Upper lobe of right lung (tissue), 1 donor: ENCODE measurements around the gene CACNG8. TPM values are rescaled to one million over a fixed set of nuclear protein-coding genes. Genes with fewer than 3 reads are reported as not detected.
A peak's percentile ranks its signal among the peaks of the same experiment; 100 is the strongest.

Source experiments
- ATAC-seq: fragments of 200-7000 bp; cut with Tn5 transposase; one replicate; pipeline ENCODE4 v1.9.1; 2020; ENCODE audit warnings: mild to moderate bottlenecking, moderate library complexity
- DNase-seq: peaks from one replicate; pipeline ENCODE4 v3.0.0-alpha.2; 2020
- H3K27ac ChIP-seq: fragments of 200-600 bp; one replicate; pipeline ENCODE4 v1.8.0; 2022
- H3K27me3 ChIP-seq: fragments of 200-600 bp; one replicate; pipeline ENCODE4 v1.8.0; 2022; ENCODE audit warnings: mild to moderate bottlenecking
- H3K36me3 ChIP-seq: fragments of 200-600 bp; one replicate; pipeline ENCODE4 v1.8.0; 2022
- H3K4me1 ChIP-seq: fragments of 200-600 bp; one replicate; pipeline ENCODE4 v1.8.0; 2022
- H3K4me3 ChIP-seq: fragments of 200-600 bp; one replicate; pipeline ENCODE4 v1.8.0; 2022; ENCODE audit warnings: mild to moderate bottlenecking
- H3K9me3 ChIP-seq: fragments of 200-600 bp; one replicate; pipeline ENCODE4 v1.8.0; 2022
- CTCF ChIP-seq: fragments of 200-600 bp; IDR thresholded peaks from one replicate; pipeline ENCODE4 v1.8.0; 2022; ENCODE audit warnings: antibody characterized with exemption
- intact Hi-C: fragments of 100-400 bp; cut with DNase I; formaldehyde crosslinking; loops from one replicate; pipeline ENCODE4 v1.11.0; 2022
- total RNA-seq: library from RNA; stranded (reverse); fragmentation: NEBNext Ultra II Directional; extraction: Animal tissue kit (Norgen Biotek cat#: 25700); gene quantifications from one replicate; pipeline ENCODE4 v1.2.1, GENCODE V29; 2021
- donor health status: DM: no; HTN: yes; CAD: no; lungs with severe emphysema.

The CACNG8 gene
- total RNA-seq, 1 donor from 2014 or later, result 0.12 TPM

- Histone ChIP-seq H3K27ac (no peak overlapping the region), H3K27me3 (peaks cover 54% of the 10 kb centered on the region), H3K9me3 (no peaks in the 10 kb centered on the region), H3K36me3 (no peaks in the 10 kb centered on the region), H3K4me1 (no peaks in the 10 kb centered on the region), H3K4me3 (peak overlapping the region; percentile 16)
- no peak for TF ChIP-seq CTCF
- no peak for ATAC-seq
- DNase-seq, result no peak
- intact Hi-C loops, result no loop called here
Observed at GRCh38 chr19:53965091-53965490, 2.4 kb downstream of the CACNG8 start.

GRCh38 chr19:53966931-53967330 lies 4.2 kb downstream of the CACNG8 start:
- no peaks in the 10 kb centered on the region for H3K36me3 ChIP-seq
- H3K9me3 ChIP-seq, result no peaks in the 10 kb centered on the region
- H3K4me3 ChIP-seq, result no peak overlapping the region
- TF ChIP-seq CTCF, result no peak
- peaks cover 43% of the 10 kb centered on the region for H3K27me3 ChIP-seq
- no peak overlapping the region for H3K27ac ChIP-seq
- intact Hi-C loops, result no loop called here
- ATAC-seq (no peak), DNase-seq (no peak)
- no peaks in the 10 kb centered on the region for H3K4me1 ChIP-seq

GRCh38 chr19:53969366-53969765 lies 6.6 kb downstream of the CACNG8 start:
- DNase-seq (no peak), ATAC-seq (no peak)
- peaks cover 27% of the 10 kb centered on the region for H3K27me3 ChIP-seq
- H3K4me3 ChIP-seq, result no peak overlapping the region
- no peak overlapping the region for H3K27ac ChIP-seq
- H3K36me3 ChIP-seq, result no peaks in the 10 kb centered on the region
- intact Hi-C loops, result no loop called here
- no peaks in the 10 kb centered on the region for H3K4me1 ChIP-seq
- no peaks in the 10 kb centered on the region for H3K9me3 ChIP-seq
- TF ChIP-seq CTCF, result no peak

- intact Hi-C loops, result no loop called here
- H3K27me3 ChIP-seq, result peaks cover 15% of the 10 kb centered on the region
- no peak overlapping the region for H3K27ac ChIP-seq
- no peak for TF ChIP-seq CTCF
- no peaks in the 10 kb centered on the region for H3K4me1 ChIP-seq
- H3K36me3 ChIP-seq, result no peaks in the 10 kb centered on the region
- DNase-seq (no peak), ATAC-seq (peak; percentile 83)
- H3K9me3 ChIP-seq, result no peaks in the 10 kb centered on the region
- no peak overlapping the region for H3K4me3 ChIP-seq
Observed at GRCh38 chr19:53971673-53972072, 8.9 kb downstream of the CACNG8 start.

GRCh38 chr19:53977429-53977990 lies 14.8 kb downstream of the CACNG8 start:
- no peak overlapping the region for H3K27ac ChIP-seq
- H3K4me3 ChIP-seq, result peak overlapping the region; percentile 26
- ATAC-seq (peak; percentile 88), DNase-seq (no peak)
- peaks cover 13% of the 10 kb centered on the region for H3K4me1 ChIP-seq
- H3K9me3 ChIP-seq, result no peaks in the 10 kb centered on the region
- H3K36me3 ChIP-seq, result no peaks in the 10 kb centered on the region
- TF ChIP-seq CTCF, result no peak
- intact Hi-C loops, result no loop called here
- peaks cover 52% of the 10 kb centered on the region for H3K27me3 ChIP-seq
